Astrocyte (in vitro differentiated cells and primary cell): ENCODE results near the gene AVP. TPM values are rescaled to one million over a fixed set of nuclear protein-coding genes. Genes with fewer than 3 reads are reported as not detected.

Source experiments
- DNase-seq: peaks from one replicate; pipeline ENCODE4 v3.0.0-alpha.2; 2010; ENCODE audit warnings: low read depth
- FAIRE-seq: peaks from 2 replicates; lab custom pipeline; 2011; peaks lifted over from hg19 to GRCh38; lab: Jason Lieb, UNC
- H2AFZ ChIP-seq: 2 replicates; pipeline ENCODE4 v1.6.0; 2012; ENCODE audit warnings: low read depth, low read length, inconsistent platforms
- H3K27ac ChIP-seq: 2 replicates; pipeline ENCODE4 v1.5.1; 2011; ENCODE audit warnings: low read depth, low read length, inconsistent platforms
- H3K27me3 ChIP-seq: 2 replicates; pipeline ENCODE4 v1.6.0; 2011; ENCODE audit warnings: low read length, inconsistent platforms; ENCODE audit not compliant: insufficient read depth
- H3K36me3 ChIP-seq: 2 replicates; pipeline ENCODE4 v1.5.1; 2011; ENCODE audit warnings: low read length, inconsistent platforms; ENCODE audit not compliant: insufficient read depth
- H3K4me1 ChIP-seq: 2 replicates; pipeline ENCODE4 v1.5.1; 2011; ENCODE audit warnings: low read length, inconsistent platforms; ENCODE audit not compliant: insufficient read depth
- H3K4me2 ChIP-seq: 2 replicates; pipeline ENCODE4 v1.6.0; 2012; ENCODE audit warnings: low read length, inconsistent platforms
- H3K4me3 ChIP-seq: 2 replicates; pipeline ENCODE4 v1.5.1; 2011; ENCODE audit warnings: low read depth, mild to moderate bottlenecking, low read length, inconsistent platforms; ENCODE audit not compliant: insufficient read depth
- H3K79me2 ChIP-seq: 2 replicates; pipeline ENCODE4 v1.6.0; 2012; ENCODE audit warnings: mild to moderate bottlenecking, low read length, inconsistent platforms; ENCODE audit not compliant: insufficient read depth
- H3K9ac ChIP-seq: 2 replicates; pipeline ENCODE4 v1.6.0; 2012; ENCODE audit warnings: mild to moderate bottlenecking, low read length, inconsistent platforms
- H3K9me3 ChIP-seq: 2 replicates; pipeline ENCODE4 v1.5.1; 2012; ENCODE audit warnings: low read depth, mild to moderate bottlenecking, low read length, inconsistent platforms; ENCODE audit not compliant: insufficient read depth
- H4K20me1 ChIP-seq: 2 replicates; pipeline ENCODE4 v1.6.0; 2012; ENCODE audit warnings: low read length, inconsistent platforms; ENCODE audit not compliant: insufficient read depth
- H3K27ac Mint-ChIP-seq: one replicate; pipeline ENCODE4 v1.8.0; 2021; ENCODE audit warnings: mild to moderate bottlenecking, mixed read lengths; ENCODE audit not compliant: unreplicated experiment
- H3K27me3 Mint-ChIP-seq: one replicate; pipeline ENCODE4 v1.8.0; 2021; ENCODE audit warnings: low read depth, mixed read lengths; ENCODE audit not compliant: unreplicated experiment
- H3K36me3 Mint-ChIP-seq: one replicate; pipeline ENCODE4 v1.8.0; 2021; ENCODE audit warnings: low read depth, mixed read lengths; ENCODE audit not compliant: unreplicated experiment
- H3K4me1 Mint-ChIP-seq: one replicate; pipeline ENCODE4 v1.8.0; 2021; ENCODE audit warnings: low read depth, mixed read lengths; ENCODE audit not compliant: unreplicated experiment
- H3K4me3 Mint-ChIP-seq: one replicate; pipeline ENCODE4 v1.8.0; 2021; ENCODE audit warnings: mild to moderate bottlenecking, moderate library complexity, mixed read lengths; ENCODE audit not compliant: unreplicated experiment
- H3K9me3 Mint-ChIP-seq: one replicate; pipeline ENCODE4 v1.8.0; 2021; ENCODE audit warnings: mild to moderate bottlenecking, mixed read lengths; ENCODE audit not compliant: unreplicated experiment
- CTCF ChIP-seq: IDR thresholded peaks from 2 replicates; pipeline ENCODE4 v1.5.1; 2011; ENCODE audit warnings: low read depth, mild to moderate bottlenecking, inconsistent platforms, low read length, moderate library complexity; ENCODE audit not compliant: insufficient read depth
- EZH2 ChIP-seq: IDR thresholded peaks from 2 replicates; pipeline ENCODE4 v1.6.1; 2012; ENCODE audit warnings: mild to moderate bottlenecking, low read length, inconsistent platforms; ENCODE audit not compliant: insufficient read depth
- total RNA-seq: library from RNA; stranded (reverse); gene quantifications from 2 replicates; pipeline ENCODE4 v1.2.1, GENCODE V29; 2021

The AVP gene
- total RNA-seq, 1 donor from 2014 or later, result not detected

GRCh38 chr20:3045042-3045815 is 39.3 kb downstream of the AVP start:
- TF ChIP-seq CTCF (no peak), EZH2 (no peak)
- Mint-ChIP-seq H3K27me3 (no peaks in the 10 kb centered on the region), H3K4me1 (peaks cover 8% of the 10 kb centered on the region), H3K9me3 (no peaks in the 10 kb centered on the region), H3K36me3 (peaks cover 26% of the 10 kb centered on the region), H3K4me3 (peak overlapping the region; percentile 84), H3K27ac (no peak overlapping the region)
- Histone ChIP-seq H2AFZ (peak overlapping the region; percentile 91), H3K9me3 (no peaks in the 10 kb centered on the region), H4K20me1 (peaks cover 5% of the 10 kb centered on the region), H3K4me2 (peak overlapping the region; percentile 90), H3K36me3 (peaks cover 13% of the 10 kb centered on the region), H3K79me2 (peaks cover 10% of the 10 kb centered on the region), H3K27ac (peak overlapping the region; percentile 75), H3K27me3 (no peaks in the 10 kb centered on the region), H3K4me3 (peak overlapping the region; percentile 70), H3K9ac (peak overlapping the region; percentile 85), H3K4me1 (peaks cover 15% of the 10 kb centered on the region)
- no peak for FAIRE-seq
- peak; percentile 74 for DNase-seq

GRCh38 chr20:3044336-3044965 is 40.1 kb downstream of the AVP start:
- H3K9me3 ChIP-seq, result no peaks in the 10 kb centered on the region
- peaks cover 10% of the 10 kb centered on the region for H3K79me2 ChIP-seq
- no peak overlapping the region for H3K4me2 ChIP-seq
- H3K36me3 Mint-ChIP-seq, result peaks cover 24% of the 10 kb centered on the region
- DNase-seq (no peak), FAIRE-seq (no peak)
- peaks cover 8% of the 10 kb centered on the region for H3K4me1 Mint-ChIP-seq
- H3K4me3 ChIP-seq, result no peak overlapping the region
- no peak overlapping the region for H3K9ac ChIP-seq
- H3K4me3 Mint-ChIP-seq, result peak overlapping the region; percentile 67
- H3K27ac Mint-ChIP-seq, result no peak overlapping the region
- no peaks in the 10 kb centered on the region for H3K27me3 Mint-ChIP-seq
- H3K27me3 ChIP-seq, result no peaks in the 10 kb centered on the region
- TF ChIP-seq CTCF (no peak), EZH2 (no peak)
- no peaks in the 10 kb centered on the region for H3K9me3 Mint-ChIP-seq
- H3K36me3 ChIP-seq, result peaks cover 13% of the 10 kb centered on the region
- H3K4me1 ChIP-seq, result peaks cover 15% of the 10 kb centered on the region
- no peak overlapping the region for H3K27ac ChIP-seq
- peaks cover 5% of the 10 kb centered on the region for H4K20me1 ChIP-seq
- H2AFZ ChIP-seq, result no peak overlapping the region

- FAIRE-seq (no peak), DNase-seq (no peak)
- H3K4me1 ChIP-seq, result peaks cover 15% of the 10 kb centered on the region
- peaks cover 5% of the 10 kb centered on the region for H4K20me1 ChIP-seq
- H3K4me3 ChIP-seq, result no peak within 1 kb of the TSS
- no peak for TF ChIP-seq EZH2
- no peak for TF ChIP-seq CTCF
- no peak within 1 kb of the TSS for H3K27ac Mint-ChIP-seq
- H3K27me3 ChIP-seq, result no peaks in the 10 kb centered on the region
- no peak within 1 kb of the TSS for H3K9ac ChIP-seq
- H3K4me2 ChIP-seq, result no peak within 1 kb of the TSS
- peaks cover 10% of the 10 kb centered on the region for H3K79me2 ChIP-seq
- H3K9me3 ChIP-seq, result no peaks in the 10 kb centered on the region
- H3K4me1 Mint-ChIP-seq, result peaks cover 8% of the 10 kb centered on the region
- no peak within 1 kb of the TSS for H3K27ac ChIP-seq
- peaks cover 23% of the 10 kb centered on the region for H3K36me3 Mint-ChIP-seq
- no peaks in the 10 kb centered on the region for H3K27me3 Mint-ChIP-seq
- peaks cover 11% of the 10 kb centered on the region for H3K36me3 ChIP-seq
- H3K4me3 Mint-ChIP-seq, result no peak within 1 kb of the TSS
- H3K9me3 Mint-ChIP-seq, result no peaks in the 10 kb centered on the region
- H2AFZ ChIP-seq, result no peak within 1 kb of the TSS
Observed at GRCh38 chr20:3043322-3043721, 41.2 kb downstream of the AVP start, which contains the start of gene GNRH2. TSS of gene GNRH2 (plus strand) at chr20:3043622. CDS start at chr20:3044415, 793 bp downstream.
